Activated CD4-positive, alpha-beta T cell treated with anti-CD3 and anti-CD28 coated beads, Interleukin-2, amount 50 U/mL, for 48 hours (primary cell): ENCODE data around the gene TGM2.

Experiments used
- DNase-seq, 2 experiments: peaks; one replicate each; pipeline ENCODE4 v3.0.0-alpha.2; 2020

TGM2 gene

GRCh38 chr20:38084425-38084951, 80.6 kb downstream of the TGM2 start:
- no peak for DNase-seq

DNA sequence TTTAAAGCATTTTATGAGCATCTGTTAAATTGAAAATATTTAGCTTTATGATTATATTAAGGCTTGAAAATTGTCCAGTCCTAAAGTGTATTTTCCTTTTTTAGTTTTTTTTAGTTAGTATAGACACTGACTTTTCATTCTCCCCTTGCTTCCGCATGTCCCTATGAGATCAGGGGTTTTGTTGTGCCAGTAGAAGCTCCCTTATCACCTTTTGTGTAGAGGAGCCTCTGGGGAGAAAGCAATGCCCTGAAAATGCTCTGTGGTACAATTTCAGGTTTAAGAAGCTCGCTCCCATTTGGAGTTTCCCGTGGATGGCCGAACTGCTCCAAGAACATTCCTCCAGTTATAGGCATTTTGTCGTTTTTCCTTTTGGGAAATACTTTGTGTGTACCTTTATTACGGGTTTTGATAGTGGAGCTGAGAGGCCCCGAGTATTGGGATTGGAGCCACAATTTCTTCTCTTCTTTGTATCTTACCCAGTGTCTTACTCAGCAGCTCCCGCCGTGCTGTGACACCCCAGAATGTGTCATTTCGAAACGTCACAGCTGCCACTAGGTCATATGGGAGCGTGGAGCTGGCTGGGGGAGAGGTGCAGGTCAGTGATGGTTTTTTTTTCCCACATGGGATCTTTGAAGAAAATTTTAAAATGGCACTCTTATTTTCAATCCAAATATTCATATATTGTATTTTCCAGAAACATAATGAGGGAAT, 81.6 kb downstream of the TGM2 start:
- no peak for DNase-seq

- no peak for DNase-seq
These were observed 82.2 kb downstream of the TGM2 start for GRCh38 chr20:38082894-38083293.

- DNase-seq = no peak
These were observed 83.5 kb downstream of the TGM2 start for GRCh38 chr20:38081575-38081974.

GRCh38 chr20:38079353-38079752, 85.7 kb downstream of the TGM2 start:
- no peak for DNase-seq

DNA sequence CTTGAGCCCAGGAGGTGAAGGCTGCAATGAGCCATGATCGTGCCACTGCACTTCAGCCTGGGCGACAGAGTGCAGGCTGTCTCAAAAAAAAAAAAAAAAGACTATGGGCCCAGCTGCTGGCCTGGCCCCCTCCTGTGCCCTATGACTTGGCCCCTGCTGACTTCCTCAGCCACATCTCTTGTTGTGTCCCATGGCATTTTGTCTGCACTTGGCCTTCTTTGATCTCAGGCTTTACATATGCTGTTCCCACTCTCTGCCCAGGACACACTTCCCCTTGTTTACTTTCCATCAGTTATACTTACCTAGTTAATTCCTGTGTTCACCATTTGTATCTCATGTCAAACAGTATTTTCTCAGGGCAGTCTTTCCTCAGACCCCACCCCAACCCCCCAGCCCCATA, 87.0 kb downstream of the TGM2 start:
- DNase-seq = no peak
